WI38 (cell line): Measurements from ENCODE around the gene AIFM3.
A peak's percentile ranks its signal among the peaks of the same experiment; 100 is the strongest.

Experiments
- H3K4me3 ChIP-seq: 2 replicates; pipeline ENCODE4 v1.5.1; 2011; ENCODE audit warnings: low read depth, mild to moderate bottlenecking, control low read depth, low read length
- CTCF ChIP-seq: IDR thresholded peaks from 2 replicates; pipeline ENCODE4 v1.5.1; 2012; ENCODE audit warnings: low read depth, mild to moderate bottlenecking, control low read depth, low read length

AIFM3 gene

DNA sequence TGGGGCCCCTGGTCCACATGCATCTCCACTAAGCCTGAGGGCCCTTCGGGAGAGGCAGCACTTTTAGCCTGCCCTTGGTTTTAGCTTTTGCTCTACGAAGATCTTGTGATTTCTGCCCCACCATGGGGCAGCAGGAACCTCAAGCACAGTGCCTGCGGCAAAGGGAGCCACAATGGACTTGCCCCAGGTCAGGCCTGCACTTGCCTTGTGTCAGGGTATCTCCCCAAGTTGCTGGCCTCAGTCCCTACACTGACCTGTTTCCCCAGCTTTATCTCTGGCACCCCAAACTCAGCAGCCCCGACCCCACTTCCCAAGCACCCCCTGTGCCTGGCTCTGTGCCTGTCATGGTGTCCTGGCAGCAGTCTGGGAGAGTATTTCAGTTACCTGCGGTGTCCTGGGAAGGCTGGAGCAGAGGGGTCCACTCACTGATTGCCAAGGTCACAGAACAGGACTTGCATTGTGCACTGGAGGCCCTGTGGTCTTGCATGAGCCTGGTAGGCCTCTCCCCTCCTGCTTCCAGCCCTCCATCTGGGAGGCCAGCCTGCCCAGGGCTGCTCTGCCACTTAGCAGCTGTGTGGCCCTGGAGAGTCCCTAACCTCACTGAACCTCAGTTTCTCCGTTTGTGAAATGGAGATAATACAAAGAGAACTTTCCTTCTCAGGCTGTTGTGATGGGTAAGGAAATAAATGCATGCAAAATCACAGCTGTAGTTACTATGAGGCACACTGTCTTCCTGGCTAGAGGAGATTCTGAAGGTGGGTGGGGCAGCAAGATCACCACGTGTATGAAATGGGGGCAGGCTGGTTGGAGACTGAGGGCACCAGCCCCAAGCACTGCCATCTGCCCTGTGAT is 3.6 kb upstream of the AIFM3 start:
- TF ChIP-seq CTCF = no peak
- no peak overlapping the region for H3K4me3 ChIP-seq

GRCh38 chr22:20964090-20964798 is 2.8 kb upstream of the AIFM3 start:
- no peak overlapping the region for H3K4me3 ChIP-seq
- no peak for TF ChIP-seq CTCF

- H3K4me3 ChIP-seq = no peak overlapping the region
- no peak for TF ChIP-seq CTCF
These were observed 2.3 kb upstream of the AIFM3 start for GRCh38 chr22:20964799-20965103.

- H3K4me3 ChIP-seq = peak overlapping the region; percentile 8; the same call in 1 of the 2 replicates
- TF ChIP-seq CTCF = no peak
These were observed 1.8 kb upstream of the AIFM3 start for GRCh38 chr22:20965104-20965887.

DNA sequence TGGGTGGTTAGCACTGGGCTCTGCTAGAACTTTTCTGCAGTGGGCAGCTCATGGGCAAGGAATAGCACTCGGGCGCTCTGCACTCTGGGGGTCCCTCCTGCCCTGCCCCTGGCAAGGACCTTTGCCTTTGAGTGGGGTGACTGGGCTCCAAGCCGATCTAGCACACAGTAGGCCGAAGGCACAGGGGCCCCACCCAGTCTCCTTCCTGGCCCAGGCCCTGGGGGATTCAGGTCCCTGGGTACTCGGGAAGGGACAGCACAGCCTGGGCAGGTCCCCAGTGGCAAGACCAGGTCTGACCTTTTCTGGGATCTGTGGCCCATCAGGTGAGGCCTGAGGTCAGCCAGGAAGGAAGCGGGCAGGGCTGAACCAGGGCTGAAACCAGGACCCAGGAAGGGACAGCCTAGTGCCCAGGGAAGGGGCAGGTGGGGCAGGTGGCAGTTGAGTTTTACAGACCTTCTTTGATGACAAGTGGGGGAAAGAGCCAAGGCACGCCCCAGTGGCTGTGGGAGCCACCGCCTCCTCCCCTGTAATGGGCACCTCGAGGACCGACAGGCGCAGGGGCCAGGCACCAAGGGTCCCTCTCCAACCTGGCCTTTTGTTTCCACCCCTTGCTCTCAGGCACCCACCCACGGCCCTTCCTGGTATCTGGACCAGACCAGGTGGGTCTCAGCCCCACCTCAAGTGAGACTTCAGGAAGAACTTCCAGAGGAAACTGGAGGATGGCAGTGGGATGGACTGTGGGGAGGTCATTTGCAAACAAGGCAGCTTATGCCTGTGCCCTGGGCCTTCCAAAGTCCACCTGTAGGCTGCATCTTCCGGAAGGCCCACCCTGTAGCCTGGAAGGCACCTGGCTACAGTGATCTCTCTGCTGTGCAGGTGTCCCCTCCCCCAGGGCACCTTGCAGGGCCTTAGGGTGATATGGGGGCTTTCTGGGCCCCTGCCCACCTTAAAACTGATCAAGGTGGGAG is 883 bp upstream of the AIFM3 start:
- no peak for TF ChIP-seq CTCF
- no peak overlapping the region for H3K4me3 ChIP-seq

GRCh38 chr22:20967697-20968211 is 699 bp downstream of the AIFM3 start:
- TF ChIP-seq CTCF = no peak
- H3K4me3 ChIP-seq = no peak overlapping the region
